PC-3 (cell line): ENCODE measurements around the gene NIM1K. TPM values are rescaled to one million over a fixed set of nuclear protein-coding genes. Genes with fewer than 3 reads are reported as not detected.

Source experiments
- ATAC-seq: fragments of 200-7000 bp; cut with Tn5 transposase; 2 replicates; pipeline ENCODE4 v1.9.1; 2020; ENCODE audit warnings: mild to moderate bottlenecking, moderate library complexity
- BruUV-seq: library from RNA; stranded (reverse); fragments of 400-500 nt; replicated peaks from 2 replicates; lab custom pipeline; 2021; lab: Mats Ljungman, UMichigan
- CTCF ChIA-PET: fragments of 300-600 bp; sonication (Branson Sonifier 250); formaldehyde crosslinking; loops from one replicate; lab custom pipeline; 2022; ENCODE audit warnings: antibody characterized with exemption; lab: Charles Lee
- POLR2A ChIA-PET: fragments of 300-600 bp; sonication (Branson Sonifier 250); formaldehyde crosslinking; loops from one replicate; lab custom pipeline; 2022; ENCODE audit warnings: antibody characterized with exemption; ENCODE audit not compliant: unreplicated experiment; lab: Charles Lee
- DNase-seq: peaks from one replicate; pipeline ENCODE4 v3.0.0-alpha.2; 2015
- H2AFZ ChIP-seq: fragments of 300-600 bp; sonication (generic); 2 replicates; pipeline ENCODE4 v1.6.0; 2016; ENCODE audit warnings: antibody characterized with exemption, low read length
- H3F3A ChIP-seq: fragments of 300-600 bp; sonication (generic); one replicate; pipeline ENCODE4 v1.6.0; 2017; ENCODE audit warnings: antibody characterized with exemption, low read length, control low read depth, mild to moderate bottlenecking; ENCODE audit not compliant: unreplicated experiment
- H3K27ac ChIP-seq: fragments of 300-600 bp; sonication (generic); 2 replicates; pipeline ENCODE4 v1.5.1; 2016; ENCODE audit warnings: mild to moderate bottlenecking, low read length
- H3K27me3 ChIP-seq: fragments of 300-600 bp; sonication (generic); 2 replicates; pipeline ENCODE4 v1.6.1; 2016; ENCODE audit warnings: low read length, mixed read lengths
- H3K36me3 ChIP-seq: fragments of 300-600 bp; sonication (generic); 2 replicates; pipeline ENCODE4 v1.6.1; 2016; ENCODE audit warnings: low read depth, mixed run types, low read length, mixed read lengths
- H3K4me1 ChIP-seq: fragments of 300-600 bp; sonication (generic); 2 replicates; pipeline ENCODE4 v1.5.1; 2016; ENCODE audit warnings: low read length; ENCODE audit not compliant: insufficient read depth
- H3K4me2 ChIP-seq: fragments of 300-600 bp; sonication (generic); 2 replicates; pipeline ENCODE4 v1.6.0; 2016; ENCODE audit warnings: low read length
- H3K4me3 ChIP-seq: fragments of 300-600 bp; sonication (generic); 2 replicates; pipeline ENCODE4 v1.5.1; 2016; ENCODE audit warnings: mild to moderate bottlenecking, low read length, mixed read lengths
- H3K79me2 ChIP-seq: fragments of 300-600 bp; sonication (generic); 2 replicates; pipeline ENCODE4 v1.6.1; 2017; ENCODE audit warnings: low read length, mixed read lengths
- H3K9ac ChIP-seq: fragments of 300-600 bp; sonication (generic); 2 replicates; pipeline ENCODE4 v1.6.0; 2016; ENCODE audit warnings: mild to moderate bottlenecking, low read length
- H3K9me2 ChIP-seq: fragments of 300-600 bp; sonication (generic); replicated peaks from 2 replicates; pipeline ENCODE4 v1.6.1; 2016; ENCODE audit warnings: mixed run types, low read length, mixed read lengths
- H3K9me3 ChIP-seq: fragments of 300-600 bp; sonication (generic); 2 replicates; pipeline ENCODE4 v1.6.1; 2016; ENCODE audit warnings: low read length, mixed read lengths
- H4K20me1 ChIP-seq: fragments of 300-600 bp; sonication (generic); 2 replicates; pipeline ENCODE4 v1.6.1; 2016; ENCODE audit warnings: low read length, mixed read lengths
- CTCF ChIP-seq: fragments of 300-600 bp; sonication (generic); conservative IDR thresholded peaks from 2 replicates; pipeline ENCODE4 v1.5.1; 2017; ENCODE audit warnings: antibody characterized with exemption, low read depth, mild to moderate bottlenecking, low read length
- EZH2 ChIP-seq: fragments of 300-600 bp; sonication (generic); IDR thresholded peaks from one replicate; pipeline ENCODE4 v1.6.1; 2017; ENCODE audit warnings: antibody characterized with exemption, mild to moderate bottlenecking, low read length; ENCODE audit not compliant: unreplicated experiment
- EZH2phosphoT487 ChIP-seq: fragments of 300-600 bp; sonication (generic); IDR thresholded peaks from 2 replicates; pipeline ENCODE4 v1.6.1; 2018; ENCODE audit warnings: mild to moderate bottlenecking, antibody characterized with exemption, low read length, borderline replicate concordance
- intact Hi-C: fragments of 100-400 bp; cut with micrococcal nuclease; formaldehyde crosslinking; loops from 2 replicates; pipeline ENCODE4 v1.9.0; 2023
- total RNA-seq: library from RNA; depleted of rRNA; stranded (reverse); fragments of >200 nt; gene quantifications from 2 replicates; pipeline ENCODE4 v1.2.3, GENCODE V29; 2014

NIM1K gene
- total RNA-seq, 1 experiment from 2014 or later, result 0.26 TPM

DNA sequence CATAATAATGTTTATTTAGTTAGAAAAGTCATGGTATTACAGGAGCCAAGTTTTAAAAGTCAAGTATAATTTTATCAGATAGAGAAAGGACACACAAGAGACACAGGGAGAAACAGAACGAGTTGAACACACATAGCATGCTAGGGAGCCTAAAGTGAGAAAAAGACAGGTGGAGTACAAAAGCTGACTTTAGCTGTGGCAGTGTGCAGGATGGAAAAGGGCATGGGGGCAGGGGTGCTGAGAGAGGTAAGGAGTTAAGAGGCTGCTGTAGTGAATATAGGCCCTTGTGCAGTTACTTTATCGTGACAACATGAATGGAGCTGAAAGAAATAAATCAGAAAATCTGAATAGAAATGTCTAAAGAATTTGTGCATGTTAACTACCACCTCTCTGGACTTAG lies 103.2 kb downstream of the NIM1K start:
- no peaks in the 10 kb centered on the region for H3K9me2 ChIP-seq
- H3K79me2 ChIP-seq, result peaks cover 13% of the 10 kb centered on the region
- H3K27ac ChIP-seq, result no peak overlapping the region
- H3K27me3 ChIP-seq, result no peaks in the 10 kb centered on the region
- ChIA-PET POLR2A (no interaction called here), CTCF (no interaction called here)
- no peak overlapping the region for H3K9ac ChIP-seq
- H4K20me1 ChIP-seq, result peaks cover 3% of the 10 kb centered on the region; the same call in 1 of the 2 replicates
- no peak overlapping the region for H2AFZ ChIP-seq
- H3K4me1 ChIP-seq, result peaks cover 28% of the 10 kb centered on the region
- TF ChIP-seq EZH2phosphoT487 (no peak), CTCF (no peak), EZH2 (no peak)
- H3K4me3 ChIP-seq, result no peak overlapping the region
- peaks cover 82% of the 10 kb centered on the region for H3K36me3 ChIP-seq
- no peak overlapping the region for H3K4me2 ChIP-seq
- BruUV-seq, result no TSS peak
- ATAC-seq (no peak), DNase-seq (no peak)
- H3F3A ChIP-seq, result no peaks in the 10 kb centered on the region
- intact Hi-C loops, result no loop called here
- H3K9me3 ChIP-seq, result no peaks in the 10 kb centered on the region

DNA sequence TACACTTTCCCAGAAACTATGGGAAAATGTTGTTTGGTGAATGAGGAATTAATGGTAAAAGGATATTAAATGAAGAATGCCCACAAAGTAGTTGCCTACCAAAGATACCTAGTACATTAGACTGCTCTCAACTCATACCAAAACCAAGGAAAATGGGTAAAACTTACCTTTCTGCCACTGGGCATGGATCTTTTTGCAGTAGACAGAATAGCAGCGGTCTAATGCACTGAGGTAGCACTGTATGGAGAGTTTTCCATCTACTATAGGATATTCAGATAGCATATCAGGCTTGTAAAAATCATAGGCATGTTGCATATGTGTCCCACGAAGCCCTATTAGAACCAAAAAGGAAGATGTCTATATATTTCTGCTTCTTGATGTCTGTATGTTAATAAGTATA lies 104.8 kb downstream of the NIM1K start:
- intact Hi-C loops, result no loop called here
- Histone ChIP-seq H3K9ac (no peak overlapping the region), H3K79me2 (peaks cover 29% of the 10 kb centered on the region), H4K20me1 (peaks cover 6% of the 10 kb centered on the region), H3K4me3 (no peak overlapping the region), H2AFZ (no peak overlapping the region), H3K27ac (no peak overlapping the region), H3K4me1 (peaks cover 19% of the 10 kb centered on the region), H3K9me2 (no peaks in the 10 kb centered on the region), H3F3A (no peaks in the 10 kb centered on the region), H3K9me3 (no peaks in the 10 kb centered on the region), H3K27me3 (no peaks in the 10 kb centered on the region), H3K36me3 (peaks cover 79% of the 10 kb centered on the region), H3K4me2 (no peak overlapping the region)
- DNase-seq (no peak), ATAC-seq (no peak)
- ChIA-PET CTCF (no interaction called here), POLR2A (no interaction called here)
- no TSS peak for BruUV-seq
- TF ChIP-seq EZH2phosphoT487 (no peak), EZH2 (no peak), CTCF (no peak)

GRCh38 chr5:43298443-43298842 lies 106.4 kb downstream of the NIM1K start:
- Histone ChIP-seq H3K79me2 (peaks cover 45% of the 10 kb centered on the region), H3K9me3 (no peaks in the 10 kb centered on the region), H2AFZ (no peak overlapping the region), H3K4me1 (peaks cover 19% of the 10 kb centered on the region), H3K9ac (no peak overlapping the region), H3K36me3 (peaks cover 72% of the 10 kb centered on the region), H3K27me3 (no peaks in the 10 kb centered on the region), H3K4me3 (no peak overlapping the region), H3K27ac (no peak overlapping the region), H3K9me2 (no peaks in the 10 kb centered on the region), H4K20me1 (peaks cover 16% of the 10 kb centered on the region), H3K4me2 (no peak overlapping the region), H3F3A (no peaks in the 10 kb centered on the region)
- no peak for TF ChIP-seq CTCF
- BruUV-seq, result TSS peak; percentile 21
- ChIA-PET POLR2A (no interaction called here), CTCF (no interaction called here)
- ATAC-seq (no peak), DNase-seq (no peak)
- intact Hi-C loops, result no loop called here
